ENCODE measurements around the gene SH3GL1. TPM values are rescaled to one million over a fixed set of nuclear protein-coding genes. Genes with fewer than 3 reads are reported as not detected.
"Not testable (repeated sequence)": the region's sequence is repeated elsewhere in the genome, so short reads cannot be mapped to it uniquely, and the experiment has no call there.

Gene SH3GL1
- total RNA-seq, 2 experiments from 2014 or later, result 54.6 to 56.8 TPM

DNA sequence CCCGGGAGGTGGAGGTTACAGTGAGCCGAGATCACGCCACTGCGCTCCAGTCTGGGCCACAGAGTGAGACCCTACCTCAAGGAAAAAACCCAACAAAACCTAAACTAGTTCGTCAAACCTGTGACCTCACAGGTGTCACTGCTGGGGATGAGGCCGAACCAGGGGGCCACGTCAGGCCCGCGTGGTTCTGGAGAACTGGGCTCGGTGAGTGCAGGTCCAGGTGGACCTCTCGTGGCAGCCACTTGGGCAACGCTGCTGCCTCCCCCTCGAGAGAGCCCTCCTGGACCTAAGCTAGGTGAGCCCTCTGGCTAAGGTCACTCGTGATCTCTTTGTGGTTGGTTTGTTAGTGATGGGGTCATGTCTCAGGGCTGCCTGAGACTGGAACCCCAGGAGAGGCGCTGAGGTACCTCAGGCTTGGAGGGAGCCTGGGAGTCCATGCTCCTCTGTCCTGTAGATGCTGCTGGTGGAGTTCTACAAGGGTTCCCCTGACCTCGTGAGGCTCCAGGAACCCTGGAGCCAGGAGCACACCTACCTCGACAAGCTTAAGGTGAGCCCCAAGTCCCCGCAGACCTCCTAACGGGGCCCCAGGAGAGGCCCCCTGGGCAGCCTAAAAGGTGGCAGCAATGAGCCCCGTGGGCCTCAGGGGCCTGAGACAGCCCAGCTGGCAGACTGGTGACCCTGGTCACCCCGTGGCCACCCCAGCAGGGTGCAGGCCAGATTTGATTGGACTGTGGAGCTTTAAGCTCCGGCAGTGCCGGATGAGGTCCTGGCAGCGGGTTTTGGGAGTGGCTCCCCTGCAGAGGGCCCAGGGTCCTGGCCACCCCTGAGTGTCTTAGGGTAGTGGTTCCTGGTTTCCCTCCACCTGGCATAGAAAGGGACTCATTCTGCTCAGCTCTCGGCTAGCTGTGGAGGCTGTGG lies 41.4 kb downstream of the SH3GL1 start:
- no peak for DNase-seq

DNA sequence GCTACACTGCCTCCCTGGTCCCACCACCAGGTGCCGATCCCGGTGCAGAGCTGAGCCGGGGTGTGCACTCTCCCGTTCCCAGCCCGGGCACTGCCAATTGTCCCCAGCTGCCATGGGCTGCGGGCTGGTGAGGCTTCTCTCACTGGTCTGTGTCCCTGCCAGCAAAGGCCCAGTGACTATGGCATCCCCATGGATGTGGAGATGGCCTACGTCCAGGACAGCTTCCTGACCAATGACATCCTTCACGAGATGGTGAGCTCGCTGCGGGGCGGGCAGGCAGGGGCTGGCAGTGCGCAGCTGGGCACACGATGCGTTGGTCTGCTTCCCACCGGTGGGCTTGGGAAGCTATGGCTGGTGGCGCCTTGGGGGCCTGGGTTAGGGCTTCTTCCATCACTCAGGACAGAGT lies 42.4 kb downstream of the SH3GL1 start:
- H3K9me3 Mint-ChIP-seq, result no peaks in the 10 kb centered on the region
- no peak overlapping the region for H3K4me3 Mint-ChIP-seq
- DNase-seq (no peak), ATAC-seq (ENCODE audit: low read depth) (no peak)
- H3K36me3 Mint-ChIP-seq, result peaks cover 4% of the 10 kb centered on the region
- H3K4me1 Mint-ChIP-seq, result no peaks in the 10 kb centered on the region
- POLR2A ChIA-PET, result interaction anchor here (1.5 kb wide), 1 partner anchor 15 kb away, joined by 3 read pairs; the partner anchor contains the start of gene MPND
- no peaks in the 10 kb centered on the region for H3K27me3 Mint-ChIP-seq
- H3K27ac Mint-ChIP-seq, result no peak overlapping the region

More for the DNA sequence above, 41.4 kb downstream of the SH3GL1 start:
- Mint-ChIP-seq H3K27ac (no peak overlapping the region), H3K4me1 (no peaks in the 10 kb centered on the region), H3K27me3 (no peaks in the 10 kb centered on the region), H3K36me3 (peaks cover 5% of the 10 kb centered on the region), H3K4me3 (no peak overlapping the region), H3K9me3 (no peaks in the 10 kb centered on the region)
- no peak for ATAC-seq (ENCODE audit: low read depth)
- POLR2A ChIA-PET, result interaction anchor here (0.9 to 1.5 kb wide), 2 partner anchors 16 to 17 kb away, joined by 3 read pairs; partner anchors contain the start of gene MPND

DNA sequence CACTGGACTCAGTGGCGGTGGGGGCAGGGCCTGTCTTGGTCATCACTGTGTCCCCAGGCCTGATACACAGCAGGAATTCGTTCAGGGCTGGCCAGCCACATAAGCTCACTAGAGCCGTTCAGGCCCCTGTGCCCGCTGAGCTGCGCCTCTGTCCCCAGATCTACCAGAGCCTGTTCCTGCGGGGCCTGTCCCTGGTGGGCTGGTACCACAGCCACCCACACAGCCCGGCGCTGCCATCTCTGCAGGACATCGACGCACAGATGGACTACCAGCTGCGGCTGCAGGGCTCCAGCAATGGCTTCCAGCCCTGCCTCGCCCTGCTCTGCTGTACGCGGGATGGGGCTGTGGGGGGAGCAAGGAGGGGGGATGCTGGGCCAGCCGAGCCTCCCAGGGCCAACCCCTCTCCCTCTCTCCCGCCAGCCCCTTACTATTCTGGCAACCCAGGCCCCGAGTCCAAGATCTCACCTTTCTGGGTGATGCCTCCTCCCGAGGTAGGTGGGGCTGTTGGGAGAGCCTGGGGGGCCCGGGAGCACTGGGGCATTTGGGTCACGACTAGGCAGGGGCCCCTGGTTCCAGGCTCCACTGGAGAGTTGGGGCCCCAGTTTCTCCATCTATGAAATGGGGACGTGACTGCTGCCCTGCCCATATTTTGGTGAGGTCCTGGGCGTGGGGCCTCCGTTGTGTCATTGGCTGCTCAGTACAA lies 43.1 kb downstream of the SH3GL1 start:
- Mint-ChIP-seq H3K36me3 (peaks cover 7% of the 10 kb centered on the region), H3K4me3 (no peak overlapping the region), H3K9me3 (no peaks in the 10 kb centered on the region), H3K27ac (no peak overlapping the region), H3K27me3 (no peaks in the 10 kb centered on the region), H3K4me1 (peaks cover 2% of the 10 kb centered on the region)
- DNase-seq, result no peak
- POLR2A ChIA-PET, result interaction anchor here (1.5 kb wide), 1 partner anchor 14 kb away, joined by 3 read pairs; the partner anchor contains the start of gene MPND
- ATAC-seq (ENCODE audit: low read depth), result no peak

DNA sequence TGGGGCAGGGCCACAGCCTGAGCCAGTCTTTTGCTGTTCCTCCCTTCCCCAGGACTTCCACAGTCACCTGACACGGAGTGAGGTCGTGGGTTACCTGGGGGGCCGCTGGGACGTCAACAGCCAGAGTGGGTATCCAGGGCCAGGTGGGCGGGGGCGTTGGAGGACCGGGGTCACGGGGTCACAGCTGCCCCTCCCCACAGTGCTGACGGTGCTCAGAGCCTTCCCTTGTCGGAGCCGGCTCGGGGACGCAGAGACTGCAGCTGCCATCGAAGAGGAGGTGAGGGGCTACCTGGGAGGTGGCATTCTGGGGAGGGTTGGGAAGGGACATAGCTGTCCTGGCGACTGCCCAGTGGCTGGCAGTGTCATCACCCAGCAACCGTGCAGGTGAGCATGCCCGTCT lies 45.5 kb downstream of the SH3GL1 start:
- Mint-ChIP-seq H3K36me3 (peaks cover 4% of the 10 kb centered on the region), H3K4me3 (no peak overlapping the region), H3K27me3 (no peaks in the 10 kb centered on the region), H3K9me3 (no peaks in the 10 kb centered on the region), H3K4me1 (peaks cover 3% of the 10 kb centered on the region), H3K27ac (no peak overlapping the region)
- DNase-seq, result no peak
- no peak for ATAC-seq (ENCODE audit: low read depth)
- POLR2A ChIA-PET, result interaction anchor here (0.7 to 1.7 kb wide), 4 partner anchors 11 to 184 kb away, joined by 3 to 4 read pairs (median 4); partner anchors contain the start of gene TMIGD2

DNA sequence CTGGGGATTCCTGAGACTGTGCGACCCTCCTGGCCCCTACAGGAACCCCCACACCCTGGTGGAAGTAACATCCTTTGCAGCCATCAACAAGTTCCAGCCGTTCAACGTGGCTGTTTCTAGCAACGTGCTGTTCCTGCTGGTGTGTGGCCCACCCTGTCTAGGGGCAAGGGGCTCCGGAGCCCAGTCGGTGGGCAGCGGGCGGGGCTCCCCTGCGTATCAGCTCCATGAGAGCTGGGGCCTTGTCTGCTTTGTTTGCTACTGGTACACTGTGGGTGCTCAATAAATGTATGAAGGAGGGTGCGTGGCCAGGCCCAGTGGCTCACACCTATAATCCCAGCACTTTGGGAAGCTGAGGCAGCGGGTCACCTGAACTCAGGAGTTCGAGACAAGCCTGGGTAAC lies 46.1 kb downstream of the SH3GL1 start:
- POLR2A ChIA-PET, result interaction anchor here (0.6 to 1.7 kb wide), 3 partner anchors 12 to 87 kb away, joined by 3 to 4 read pairs (median 3); partner anchors contain the start of gene TMIGD2
- H3K27ac Mint-ChIP-seq, result no peak overlapping the region

DNA sequence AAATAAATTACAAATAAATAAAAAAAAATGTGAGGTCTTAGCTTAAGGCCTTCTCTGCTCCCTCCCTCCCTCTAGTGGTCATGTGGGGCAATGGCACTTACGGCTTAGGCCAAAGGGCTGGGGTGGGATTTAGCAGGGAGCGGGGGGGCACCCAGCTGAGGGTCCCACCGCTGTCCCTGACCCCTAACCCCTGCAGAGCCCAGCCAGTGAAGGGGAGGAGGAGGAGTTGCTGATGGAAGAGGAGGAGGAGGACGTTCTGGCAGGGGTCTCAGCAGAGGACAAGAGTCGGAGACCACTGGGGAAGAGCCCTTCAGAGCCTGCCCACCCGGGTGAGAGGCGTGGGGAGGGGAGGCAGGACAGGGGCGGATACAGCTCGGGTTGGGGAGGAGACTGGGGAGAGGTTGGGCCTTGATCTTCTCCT lies 47.6 kb downstream of the SH3GL1 start:
- ATAC-seq (ENCODE audit: low read depth) (peak; percentile 67), DNase-seq (peak; percentile 60)
- Mint-ChIP-seq H3K27me3 (no peaks in the 10 kb centered on the region), H3K27ac (peak overlapping the region; percentile 54), H3K36me3 (peaks cover 8% of the 10 kb centered on the region), H3K9me3 (no peaks in the 10 kb centered on the region), H3K4me1 (peaks cover 4% of the 10 kb centered on the region), H3K4me3 (no peak overlapping the region)
- POLR2A ChIA-PET, result interaction anchor here (0.6 to 1.5 kb wide), 7 partner anchors 9 to 88 kb away, joined by 3 to 12 read pairs (median 4); partner anchors contain the start of genes CHAF1A, MPND and SH3GL1

More for the DNA sequence above, 46.1 kb downstream of the SH3GL1 start:
- DNase-seq (no peak), ATAC-seq (ENCODE audit: low read depth) (no peak)
- Mint-ChIP-seq H3K9me3 (no peaks in the 10 kb centered on the region), H3K27me3 (no peaks in the 10 kb centered on the region), H3K36me3 (peaks cover 4% of the 10 kb centered on the region), H3K4me1 (peaks cover 4% of the 10 kb centered on the region), H3K4me3 (no peak overlapping the region)

DNA sequence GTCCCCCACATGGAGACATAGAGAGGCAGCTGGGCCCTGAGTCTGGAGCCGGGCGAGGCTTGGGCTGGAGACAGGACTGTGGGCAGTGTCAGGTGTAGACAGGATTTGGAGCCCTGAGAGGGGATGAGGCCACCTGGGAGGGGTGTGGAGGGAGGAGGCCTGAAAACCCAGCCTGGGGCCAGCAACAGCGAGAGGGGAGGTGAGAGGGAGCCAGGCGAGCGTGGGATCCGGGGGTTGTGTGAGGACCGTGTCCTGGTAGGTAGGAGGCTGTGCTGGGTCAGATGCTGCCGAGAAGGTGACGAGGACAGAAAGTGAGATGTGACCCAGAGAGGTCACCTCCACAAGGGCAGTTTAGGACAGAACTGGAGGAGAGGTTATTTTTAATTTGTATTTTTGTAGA lies 49.6 kb downstream of the SH3GL1 start:
- Mint-ChIP-seq H3K27ac (no peak overlapping the region), H3K9me3 (no peaks in the 10 kb centered on the region), H3K4me3 (no peak overlapping the region), H3K27me3 (no peaks in the 10 kb centered on the region), H3K36me3 (peaks cover 15% of the 10 kb centered on the region), H3K4me1 (peaks cover 6% of the 10 kb centered on the region)
- DNase-seq, result no peak
- POLR2A ChIA-PET, result interaction anchor here (1.1 kb wide), 1 partner anchor 86 kb away, joined by 3 read pairs; no protein-coding TSS in a partner anchor
- no peak for ATAC-seq (ENCODE audit: low read depth)

DNA sequence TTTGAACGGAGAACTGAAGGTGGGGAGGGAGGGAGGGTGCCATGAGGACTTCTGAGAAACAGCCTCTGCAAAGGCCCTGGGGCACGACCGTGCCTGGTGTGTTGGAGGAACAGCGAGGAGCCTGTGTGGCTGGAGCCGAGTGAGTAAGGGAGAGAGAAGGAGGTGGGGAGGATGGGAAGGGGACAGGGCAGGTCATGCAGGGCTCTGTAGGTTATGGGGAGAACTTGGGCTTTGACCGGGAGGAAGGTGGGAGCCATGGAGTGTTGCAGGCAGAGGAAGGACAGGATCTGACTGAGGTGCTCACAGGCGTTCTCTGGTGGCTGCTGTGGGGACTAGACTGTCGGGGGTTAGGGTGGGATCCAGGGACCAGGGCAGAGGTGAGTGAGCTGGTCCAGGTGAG lies 50.2 kb downstream of the SH3GL1 start:
- H3K27ac Mint-ChIP-seq, result no peak overlapping the region
- peaks cover 10% of the 10 kb centered on the region for H3K4me1 Mint-ChIP-seq

DNA sequence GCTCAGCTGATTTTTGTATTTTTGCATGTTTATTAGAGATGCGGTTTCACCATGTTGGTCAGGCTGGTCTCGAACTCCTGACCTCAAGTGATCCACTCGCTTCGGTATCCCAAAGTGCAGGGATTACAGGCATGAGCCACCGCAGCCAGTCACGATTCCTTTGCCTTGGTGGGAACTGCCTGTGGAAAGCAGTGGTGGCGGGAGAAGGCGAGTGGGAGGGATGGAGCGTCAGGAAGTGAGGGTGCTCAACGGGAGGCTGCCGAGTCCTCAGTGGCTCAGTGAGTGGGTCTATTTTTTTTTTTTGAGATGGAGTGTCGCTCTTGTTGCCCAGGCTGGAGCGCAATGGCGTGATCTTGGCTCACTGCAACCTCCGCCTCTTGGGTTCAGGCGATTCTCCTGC lies 51.1 kb downstream of the SH3GL1 start:
- H3K9me3 Mint-ChIP-seq; H3K4me1 Mint-ChIP-seq; H3K27me3 Mint-ChIP-seq; POLR2A ChIA-PET; H3K4me3 Mint-ChIP-seq; DNase-seq; H3K27ac Mint-ChIP-seq; ATAC-seq (ENCODE audit: low read depth): not testable (repeated sequence)
- H3K36me3 Mint-ChIP-seq, result peaks cover 19% of the 10 kb centered on the region

More for the DNA sequence above, 50.2 kb downstream of the SH3GL1 start:
- ATAC-seq (ENCODE audit: low read depth) (no peak), DNase-seq (no peak)
- POLR2A ChIA-PET, result no interaction called here
- peaks cover 19% of the 10 kb centered on the region for H3K36me3 Mint-ChIP-seq
- H3K9me3 Mint-ChIP-seq, result no peaks in the 10 kb centered on the region
- no peak overlapping the region for H3K4me3 Mint-ChIP-seq
- H3K27me3 Mint-ChIP-seq, result no peaks in the 10 kb centered on the region

DNA sequence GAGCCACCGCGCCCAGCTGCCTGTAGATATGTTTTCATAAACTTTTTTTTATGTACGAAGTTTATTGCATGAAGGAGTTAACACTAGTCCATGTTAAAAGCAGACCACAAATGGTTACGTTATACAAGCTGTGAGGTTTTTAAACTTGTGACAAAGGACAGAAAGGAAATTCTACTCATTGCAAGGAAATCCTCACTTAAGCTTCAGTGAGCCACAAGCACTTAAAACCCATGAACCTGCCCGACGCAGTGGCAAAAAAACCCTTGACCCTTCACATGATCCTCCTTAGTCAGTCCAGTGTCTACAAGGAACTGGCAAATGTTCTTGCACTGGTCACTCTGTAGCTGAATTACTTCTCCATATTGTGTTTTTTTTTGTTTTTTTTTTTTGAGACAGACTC lies 52.8 kb downstream of the SH3GL1 start:
- POLR2A ChIA-PET, result interaction anchor here (0.9 kb wide), 1 partner anchor 10 kb away, joined by 3 read pairs; no protein-coding TSS in a partner anchor
- Mint-ChIP-seq H3K4me1 (peaks cover 11% of the 10 kb centered on the region), H3K4me3 (no peak overlapping the region), H3K9me3 (no peaks in the 10 kb centered on the region), H3K27ac (no peak overlapping the region), H3K27me3 (no peaks in the 10 kb centered on the region), H3K36me3 (peaks cover 15% of the 10 kb centered on the region)
- DNase-seq (no peak), ATAC-seq (ENCODE audit: low read depth) (no peak)

DNA sequence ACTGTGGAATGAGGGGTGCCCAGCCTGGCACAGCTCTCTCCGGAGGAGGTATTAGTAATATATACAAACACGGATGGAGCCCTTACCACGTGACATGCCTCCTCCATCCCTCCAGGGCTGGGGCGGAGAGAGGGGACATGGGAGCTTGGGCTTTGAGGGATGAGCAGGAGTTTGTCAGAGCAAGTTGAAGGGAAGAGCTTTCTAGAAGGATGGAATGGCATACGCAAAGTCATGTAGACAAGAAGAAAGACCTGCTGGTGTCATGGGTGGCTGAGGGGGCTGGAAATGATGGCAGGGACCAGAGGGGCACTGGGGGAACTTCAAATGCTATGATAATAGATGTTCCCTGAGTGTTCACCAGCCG lies 54.3 kb downstream of the SH3GL1 start:
- no peak overlapping the region for H3K4me3 Mint-ChIP-seq
- H3K27me3 Mint-ChIP-seq, result no peaks in the 10 kb centered on the region
- no peak overlapping the region for H3K27ac Mint-ChIP-seq
- no peaks in the 10 kb centered on the region for H3K9me3 Mint-ChIP-seq
- ATAC-seq (ENCODE audit: low read depth), result no peak
- no peak for DNase-seq
- POLR2A ChIA-PET, result no interaction called here
- peaks cover 14% of the 10 kb centered on the region for H3K4me1 Mint-ChIP-seq
- H3K36me3 Mint-ChIP-seq, result peaks cover 15% of the 10 kb centered on the region

DNA sequence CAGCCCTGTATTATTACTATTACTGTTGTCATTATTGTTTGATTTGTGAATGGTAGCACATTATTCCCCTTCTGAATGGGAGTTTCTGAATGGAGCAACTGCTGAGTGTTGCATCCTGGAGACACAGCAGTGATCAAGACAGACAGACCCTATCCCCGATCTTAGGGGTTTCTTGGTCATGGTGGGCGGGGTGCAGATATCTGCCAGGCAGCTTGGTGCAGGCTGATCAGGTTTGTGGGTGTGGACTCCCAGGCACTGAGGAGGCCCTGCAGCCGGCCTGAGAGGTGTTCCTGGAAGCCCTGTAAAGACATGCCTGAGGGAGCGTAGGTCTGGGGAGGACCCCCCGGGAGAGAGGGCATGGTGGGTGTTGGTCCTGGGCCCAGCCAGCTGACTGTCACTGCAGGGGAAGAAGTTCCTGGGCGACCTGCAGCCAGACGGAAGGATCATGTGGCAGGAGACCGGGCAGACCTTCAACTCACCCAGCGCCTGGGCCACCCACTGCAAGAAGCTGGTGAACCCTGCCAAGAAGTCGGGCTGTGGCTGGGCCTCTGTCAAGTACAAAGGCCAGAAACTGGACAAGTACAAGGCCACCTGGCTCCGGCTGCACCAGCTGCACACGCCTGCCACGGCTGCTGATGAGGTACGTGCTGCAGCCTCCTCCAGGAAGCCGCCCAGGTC lies 54.9 kb downstream of the SH3GL1 start:
- no peak for DNase-seq
- Mint-ChIP-seq H3K36me3 (peaks cover 15% of the 10 kb centered on the region), H3K27ac (peak overlapping the region; percentile 40), H3K9me3 (no peaks in the 10 kb centered on the region), H3K27me3 (no peaks in the 10 kb centered on the region), H3K4me3 (peak overlapping the region; percentile 19), H3K4me1 (peaks cover 14% of the 10 kb centered on the region)
- POLR2A ChIA-PET, result interaction anchor here (0.7 to 3.6 kb wide), 2 partner anchors 16 to 735 kb away, joined by 3 to 30 read pairs; no protein-coding TSS in a partner anchor
- ATAC-seq (ENCODE audit: low read depth), result no peak
